Stimulated activated naive CD8-positive, alpha-beta T cell treated with anti-CD3 and anti-CD28 coated beads, Interleukin-15, Interleukin-2, amounts not matched to agents 100 U/mL and 50 U/mL, for 24 hours (primary cell): ENCODE results near the gene THAP11.
"Not testable (repeated sequence)": the region's sequence is repeated elsewhere in the genome, so short reads cannot be mapped to it uniquely, and the experiment has no call there.

Source experiments
- ATAC-seq: fragments of 150-1000 bp; cut with Tn5 transposase; one replicate; pipeline ENCODE4 v1.10.0; 2021
- DNase-seq: peaks from one replicate; pipeline ENCODE4 v3.0.0; 2021

Gene THAP11

GRCh38 chr16:67862623-67863583, 20.8 kb downstream of the THAP11 start:
- DNase-seq (no peak), ATAC-seq (no peak)

GRCh38 chr16:67864044-67864443, 21.9 kb downstream of the THAP11 start:
- not testable (repeated sequence) for ATAC-seq, DNase-seq

- DNase-seq (no peak), ATAC-seq (peak; percentile 34)
These were observed 22.5 kb downstream of the THAP11 start for GRCh38 chr16:67864594-67864993.

DNA sequence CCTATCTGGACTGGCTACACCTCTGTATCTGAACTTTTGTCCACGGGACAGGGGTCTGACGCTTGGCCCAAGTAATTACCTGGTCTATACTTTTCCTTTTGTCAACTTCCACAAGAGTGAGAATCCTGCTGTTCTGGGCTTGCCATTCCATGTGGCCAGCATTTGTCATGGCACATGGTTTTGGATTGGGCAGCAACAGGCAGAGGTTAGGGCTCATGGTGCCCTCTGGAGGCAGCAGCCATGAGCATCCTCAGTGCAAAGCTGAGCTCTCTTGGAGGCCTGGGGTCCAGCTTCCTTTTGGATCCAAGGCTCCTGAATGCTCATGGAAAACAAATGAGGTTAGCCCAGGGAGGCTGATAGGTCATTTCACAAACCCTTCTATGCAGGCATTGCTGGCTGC, 23.2 kb downstream of the THAP11 start:
- ATAC-seq (peak; percentile 47), DNase-seq (no peak)

DNA sequence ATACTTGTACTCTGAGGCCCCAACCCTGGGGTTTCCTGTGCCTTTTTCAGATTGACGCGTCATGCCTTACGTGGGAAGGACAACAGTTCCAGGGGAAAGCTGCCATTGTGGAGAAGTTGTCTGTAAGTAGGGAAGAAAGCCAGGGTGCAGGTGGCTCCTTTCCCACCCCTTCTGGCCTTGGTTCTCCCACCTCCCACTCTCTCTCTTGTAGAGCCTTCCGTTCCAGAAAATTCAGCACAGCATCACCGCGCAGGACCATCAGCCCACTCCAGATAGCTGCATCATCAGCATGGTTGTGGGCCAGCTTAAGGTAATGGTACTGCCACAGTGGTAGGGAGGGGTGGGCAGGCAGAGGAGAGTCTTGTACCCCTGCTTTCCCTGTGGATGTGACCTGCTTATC, 26.2 kb downstream of the THAP11 start:
- DNase-seq (no peak), ATAC-seq (no peak)

DNA sequence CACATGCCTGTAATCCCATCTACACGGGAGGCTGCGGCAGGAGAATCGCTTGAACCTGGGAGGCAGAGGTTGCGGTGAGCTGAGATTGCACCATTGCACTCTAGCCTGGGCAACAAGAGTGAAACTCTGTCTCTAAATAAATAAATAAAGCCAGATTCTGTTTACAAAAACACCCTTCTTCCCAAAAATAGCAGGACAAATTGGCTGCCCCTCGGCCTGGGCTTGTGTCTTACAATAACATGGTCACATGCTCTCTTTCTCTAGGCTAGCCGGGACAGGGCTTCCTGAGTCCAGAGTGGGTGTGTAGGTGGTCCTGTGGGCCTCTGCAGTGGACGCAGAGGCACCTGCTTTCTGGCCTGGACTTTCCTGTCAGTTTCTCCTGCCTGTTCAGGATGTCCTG, 27.5 kb downstream of the THAP11 start:
- ATAC-seq (no peak), DNase-seq (no peak)

GRCh38 chr16:67871256-67871655, 29.1 kb downstream of the THAP11 start:
- ATAC-seq: no peak
- no peak for DNase-seq

GRCh38 chr16:67872131-67872630, 30.1 kb downstream of the THAP11 start:
- ATAC-seq (no peak), DNase-seq (no peak)

GRCh38 chr16:67872631-67873434, 30.7 kb downstream of the THAP11 start, which contains the start of gene EDC4:
Gene EDC4 (plus strand): TSS chr16:67873052. CDS start chr16:67873262, 210 bp downstream.
- peak; percentile 89 for ATAC-seq
- peak; percentile 92 for DNase-seq

GRCh38 chr16:67873435-67874370, 31.6 kb downstream of the THAP11 start:
- DNase-seq (peak; percentile 20), ATAC-seq (peak; percentile 2)

DNA sequence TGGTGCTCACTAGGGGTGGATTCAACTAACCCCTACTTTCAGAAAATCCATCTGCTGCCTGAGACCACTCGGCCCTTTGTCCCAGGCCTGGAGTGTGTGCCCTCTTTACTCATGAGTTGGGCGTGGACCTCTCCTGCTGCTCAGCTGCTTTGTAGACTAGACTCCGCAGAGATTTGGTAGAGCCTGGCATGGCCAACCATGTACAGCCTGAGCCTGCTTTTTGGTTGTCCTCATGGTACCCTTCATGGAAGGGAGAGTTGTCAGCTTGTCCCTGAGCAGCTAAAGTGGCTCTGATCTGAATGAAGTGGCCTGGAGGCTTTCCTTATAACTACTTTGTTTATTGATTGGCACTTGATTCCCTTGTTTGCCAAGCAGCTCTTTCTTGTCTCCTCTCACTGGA, 32.3 kb downstream of the THAP11 start:
- ATAC-seq: no peak
- no peak for DNase-seq

DNA sequence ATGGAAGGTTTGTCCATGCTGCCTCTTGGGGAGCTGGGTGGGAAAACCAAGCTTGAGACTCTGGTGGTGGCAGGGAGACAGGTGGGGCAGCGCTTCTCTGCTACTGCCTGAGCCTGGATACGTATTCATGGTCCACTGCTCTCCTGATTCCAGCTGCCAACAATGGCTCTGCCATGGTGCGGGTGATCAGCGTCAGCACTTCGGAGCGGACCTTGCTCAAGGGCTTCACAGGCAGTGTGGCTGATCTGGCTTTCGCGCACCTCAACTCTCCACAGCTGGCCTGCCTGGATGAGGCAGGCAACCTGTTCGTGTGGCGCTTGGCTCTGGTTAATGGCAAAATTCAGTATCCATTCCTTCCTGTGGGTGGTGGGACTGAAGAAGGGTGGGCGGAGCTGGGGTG, 34.9 kb downstream of the THAP11 start:
- DNase-seq: no peak
- ATAC-seq: no peak

- ATAC-seq (no peak), DNase-seq (no peak)
These were observed 36.1 kb downstream of the THAP11 start for GRCh38 chr16:67878232-67878631.

- DNase-seq: no peak
- no peak for ATAC-seq
These were observed 36.7 kb downstream of the THAP11 start for GRCh38 chr16:67878846-67879245.

DNA sequence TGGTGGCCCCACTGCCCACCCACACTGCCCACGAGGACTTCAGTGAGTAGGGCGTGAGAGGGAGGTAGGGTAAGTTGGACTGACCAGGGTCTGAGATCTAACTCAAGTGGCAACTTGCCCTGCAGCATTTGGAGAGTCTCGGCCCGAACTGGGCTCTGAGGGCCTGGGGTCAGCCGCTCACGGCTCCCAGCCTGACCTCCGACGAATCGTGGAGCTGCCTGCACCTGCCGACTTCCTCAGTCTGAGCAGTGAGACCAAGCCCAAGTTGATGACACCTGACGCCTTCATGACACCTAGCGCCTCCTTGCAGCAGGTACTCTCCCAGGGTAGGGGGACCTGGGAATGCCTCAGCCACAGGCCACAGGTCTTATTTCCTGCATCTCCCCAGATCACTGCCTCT, 37.3 kb downstream of the THAP11 start:
- DNase-seq (no peak), ATAC-seq (no peak)

GRCh38 chr16:67879936-67880335, 37.8 kb downstream of the THAP11 start:
- no peak for ATAC-seq
- DNase-seq: no peak

DNA sequence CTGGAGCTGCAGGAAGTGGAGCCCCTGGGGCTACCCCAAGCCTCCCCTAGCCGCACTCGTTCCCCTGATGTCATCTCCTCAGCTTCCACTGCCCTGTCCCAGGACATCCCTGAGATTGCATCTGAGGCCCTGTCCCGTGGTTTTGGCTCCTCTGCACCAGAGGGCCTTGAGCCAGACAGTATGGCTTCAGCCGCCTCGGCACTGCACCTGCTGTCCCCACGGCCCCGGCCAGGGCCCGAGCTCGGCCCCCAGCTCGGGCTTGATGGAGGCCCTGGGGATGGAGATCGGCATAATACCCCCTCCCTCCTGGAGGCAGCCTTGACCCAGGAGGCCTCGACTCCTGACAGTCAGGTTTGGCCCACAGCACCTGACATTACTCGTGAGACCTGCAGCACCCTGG, 38.5 kb downstream of the THAP11 start:
- DNase-seq (no peak), ATAC-seq (no peak)

DNA sequence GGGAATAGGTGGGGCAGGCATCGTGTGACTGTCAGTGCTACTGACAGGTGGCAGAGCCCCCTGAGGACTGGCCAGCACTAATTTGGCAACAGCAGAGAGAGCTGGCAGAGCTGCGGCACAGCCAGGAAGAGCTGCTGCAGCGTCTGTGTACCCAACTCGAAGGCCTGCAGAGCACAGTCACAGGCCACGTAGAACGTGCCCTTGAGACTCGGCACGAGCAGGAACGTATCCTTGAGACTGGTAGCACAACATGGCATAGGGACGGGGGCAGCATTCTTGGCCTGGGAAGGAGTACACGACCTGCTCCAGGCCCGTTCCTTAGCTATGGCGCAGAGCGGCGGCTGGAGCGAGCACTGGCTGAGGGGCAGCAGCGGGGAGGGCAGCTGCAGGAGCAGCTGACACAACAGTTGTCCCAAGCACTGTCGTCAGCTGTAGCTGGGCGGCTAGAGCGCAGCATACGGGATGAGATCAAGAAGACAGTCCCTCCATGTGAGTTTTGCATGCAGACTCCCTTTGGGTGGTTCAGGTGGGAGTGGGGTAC, 39.6 kb downstream of the THAP11 start:
- ATAC-seq: no peak
- DNase-seq: no peak

GRCh38 chr16:67882374-67883145, 40.4 kb downstream of the THAP11 start:
- DNase-seq (no peak), ATAC-seq (no peak)

DNA sequence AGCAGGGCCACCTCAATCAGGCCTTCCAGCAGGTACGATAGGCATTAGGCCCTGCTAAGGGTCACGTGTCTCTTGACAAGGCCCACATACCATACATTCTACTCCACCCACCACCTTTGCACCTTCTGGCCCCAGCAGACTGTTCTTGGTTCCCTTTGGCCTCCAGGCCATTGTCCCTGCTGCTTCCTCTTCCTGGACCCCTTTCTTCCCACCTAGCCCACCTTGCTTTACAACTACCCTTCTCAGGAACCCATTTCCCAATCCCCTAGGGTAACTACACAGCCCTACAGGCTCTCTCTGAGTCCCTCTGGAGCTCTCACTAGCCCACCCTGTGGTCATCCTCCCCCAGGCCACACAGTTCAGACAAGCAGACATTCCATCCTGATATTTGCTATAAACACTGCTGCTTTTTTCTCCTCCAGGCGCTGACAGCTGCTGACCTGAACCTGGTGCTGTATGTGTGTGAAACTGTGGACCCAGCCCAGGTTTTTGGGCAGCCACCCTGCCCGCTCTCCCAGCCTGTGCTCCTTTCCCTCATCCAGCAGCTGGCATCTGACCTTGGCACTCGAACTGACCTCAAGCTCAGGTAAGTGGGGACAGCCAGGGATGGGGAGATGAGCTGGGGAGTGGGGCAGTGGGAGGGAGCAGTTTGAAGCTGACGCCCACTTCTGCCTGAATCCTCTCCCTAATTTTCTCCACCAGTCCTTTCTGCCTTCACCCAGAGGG, 41.2 kb downstream of the THAP11 start:
- DNase-seq (no peak), ATAC-seq (no peak)
